Fibroblast of the aortic adventitia (primary cell): Measurements from ENCODE around the gene BABAM2. TPM values are rescaled to one million over a fixed set of nuclear protein-coding genes. Genes with fewer than 3 reads are reported as not detected.

Experiments used
- DNase-seq: peaks from one replicate; pipeline ENCODE4 v3.0.0-alpha.2; 2010; ENCODE audit warnings: low read depth
- H3K4me3 ChIP-seq: 2 replicates; pipeline ENCODE4 v1.5.1; 2011; ENCODE audit warnings: low read depth, mild to moderate bottlenecking, control low read depth, low read length, moderate library complexity
- CTCF ChIP-seq: IDR thresholded peaks from 2 replicates; pipeline ENCODE4 v1.5.1; 2011; ENCODE audit warnings: mild to moderate bottlenecking, low read length, control low read depth, inconsistent platforms; ENCODE audit not compliant: insufficient read depth
- total RNA-seq: library from RNA; depleted of rRNA; stranded (reverse); fragments of >200 nt; gene quantifications from 2 replicates; pipeline ENCODE4 v1.2.3, GENCODE V29; 2012; ENCODE audit warnings: low replicate concordance

BABAM2 gene
- total RNA-seq, result 18.8 and 45.3 TPM in 2 replicates

DNA sequence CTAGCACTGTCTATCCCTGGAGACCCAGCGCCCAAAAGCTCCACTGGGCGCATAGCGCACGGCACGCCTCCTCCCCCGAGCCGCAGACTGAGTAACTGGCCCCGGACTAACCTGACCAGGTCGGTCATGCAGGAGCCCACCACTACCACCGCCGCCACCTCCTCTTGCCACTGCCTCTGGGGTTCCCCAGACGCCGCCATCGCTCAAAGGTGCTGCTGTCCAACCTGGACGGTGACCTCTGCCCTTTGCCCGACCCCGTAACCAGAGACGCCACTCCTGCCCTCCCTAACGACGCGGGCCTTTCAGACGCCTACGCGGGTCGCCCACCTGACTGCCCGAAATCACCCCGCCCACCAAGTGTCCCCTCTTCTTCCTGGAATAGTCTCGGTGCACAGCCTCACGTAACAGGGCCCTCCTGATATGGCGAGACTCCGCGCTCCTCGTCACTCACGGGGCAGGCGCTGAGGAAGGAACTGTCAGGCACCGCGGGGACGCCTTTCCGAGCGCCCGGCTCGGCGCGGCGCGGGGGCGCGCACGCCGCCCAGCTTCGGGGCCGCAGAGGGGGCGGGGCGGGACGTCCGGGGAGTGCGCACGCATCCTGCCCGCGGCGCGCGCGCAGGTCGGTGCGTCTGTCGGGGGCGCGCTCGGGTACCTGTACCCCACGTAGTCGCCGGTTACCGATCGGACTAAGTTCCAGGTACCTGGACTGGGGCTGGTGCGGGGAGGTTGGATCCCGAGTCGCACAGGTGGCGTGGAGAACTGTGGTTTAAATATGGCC lies at the start of gene BABAM2, which contains the start of gene RBKS:
TSS of gene BABAM2 (plus strand) at position 584 of the 778 bp plus-strand sequence. CDS start 3,828 bp downstream, outside the sequence.
TSS of gene RBKS (minus strand) at position 242 of the 778 bp plus-strand sequence. CDS start at position 200, 42 bp downstream.
- H3K4me3 ChIP-seq, result peak within 1 kb of the TSS; percentile 94
- no peak for TF ChIP-seq CTCF
- DNase-seq, result peak; percentile 77

- no peak for DNase-seq
- no peak overlapping the region for H3K4me3 ChIP-seq
- no peak for TF ChIP-seq CTCF
Observed at GRCh38 chr2:27842894-27843293, 47.6 kb upstream of the BABAM2 start.

DNA sequence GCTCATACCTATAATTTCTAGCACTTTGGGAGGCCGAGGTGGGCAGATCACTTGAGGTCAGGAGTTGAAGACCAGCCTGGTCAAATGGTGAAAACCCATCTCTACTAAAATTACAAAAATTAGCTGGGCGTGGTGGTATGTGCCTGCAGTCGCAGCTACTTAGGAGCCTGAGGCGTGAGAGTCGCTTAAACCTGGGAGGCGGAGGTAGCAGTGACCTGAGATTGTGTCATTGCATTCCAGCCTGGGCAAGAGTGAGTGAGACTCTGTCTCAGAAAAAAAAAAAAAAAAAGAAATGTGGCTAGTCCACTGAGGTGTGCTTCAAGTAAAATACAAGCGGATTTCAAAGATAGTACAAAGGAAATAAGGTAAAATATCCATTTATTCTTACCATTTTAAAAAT lies 46.5 kb upstream of the BABAM2 start:
- TF ChIP-seq CTCF, result no peak
- DNase-seq, result no peak
- no peak overlapping the region for H3K4me3 ChIP-seq

GRCh38 chr2:27844821-27845255 lies 45.7 kb upstream of the BABAM2 start:
- no peak overlapping the region for H3K4me3 ChIP-seq
- peak; percentile 34 for DNase-seq
- TF ChIP-seq CTCF, result no peak

DNA sequence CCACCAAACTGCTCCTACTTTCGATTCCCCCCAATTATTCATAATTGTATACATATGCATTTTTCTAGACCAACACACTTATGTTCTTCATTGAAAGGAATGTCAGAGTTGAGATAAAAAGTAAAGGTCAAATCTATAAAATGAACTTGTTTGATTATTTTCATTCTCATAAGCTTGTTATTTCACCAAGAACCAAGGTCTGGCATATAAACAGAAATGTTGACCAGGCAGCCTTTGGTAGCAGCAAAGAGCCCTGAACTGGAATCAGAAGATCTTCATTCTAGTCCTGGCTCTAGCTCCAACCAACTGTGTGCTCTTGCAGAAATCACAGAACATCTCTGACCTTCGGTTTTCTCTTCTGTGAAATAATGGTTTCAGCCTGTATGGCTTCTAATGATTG lies 43.2 kb upstream of the BABAM2 start:
- no peak for DNase-seq
- no peak for TF ChIP-seq CTCF
- H3K4me3 ChIP-seq, result no peak overlapping the region

GRCh38 chr2:27849558-27850205 lies 40.8 kb upstream of the BABAM2 start:
- H3K4me3 ChIP-seq, result no peak overlapping the region
- no peak for DNase-seq
- TF ChIP-seq CTCF, result no peak
